ENCODE data around the gene CSKMT. TPM values are rescaled to one million over a fixed set of nuclear protein-coding genes. Genes with fewer than 3 reads are reported as not detected.

CSKMT gene
- total RNA-seq, 1 donor from 2014 or later, result 28.7 TPM

DNA sequence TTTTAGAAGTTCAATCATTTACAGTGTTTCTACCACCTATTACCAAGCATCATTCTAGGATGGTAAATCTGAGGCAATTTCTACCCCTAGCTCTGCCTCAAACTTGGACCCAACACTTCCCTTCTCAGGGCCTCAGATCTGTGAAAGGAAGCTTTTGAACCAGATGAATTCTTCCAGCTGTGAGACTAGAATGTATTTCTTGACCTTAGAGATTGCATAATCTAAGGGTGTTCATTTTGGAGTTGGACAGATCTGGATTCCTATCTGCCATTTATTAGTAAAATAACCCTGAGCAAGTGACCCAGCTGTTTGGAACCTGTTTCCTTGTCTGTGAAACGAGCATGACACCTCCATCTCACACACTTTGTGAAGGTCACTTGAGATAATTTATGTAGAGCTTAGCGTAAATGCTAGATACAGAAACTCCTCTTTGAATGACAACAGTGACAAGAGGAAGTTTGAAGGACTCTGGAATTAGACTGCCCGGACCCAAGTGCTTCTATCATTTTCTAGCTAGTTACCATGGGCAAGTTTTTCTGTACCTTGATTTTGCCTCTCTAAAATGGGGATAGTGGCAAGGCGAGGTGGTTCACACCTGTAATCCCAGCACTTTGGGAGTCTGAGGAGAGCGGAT, 8.2 kb upstream of the CSKMT start:
- H3K27me3 ChIP-seq, result no peaks in the 10 kb centered on the region
- TF ChIP-seq POLR2A (IDR thresholded peaks at IDR 0.05) (no peak), POLR2AphosphoS5 (IDR thresholded peaks at IDR 0.05; ENCODE audit: insufficient read depth in 1 of 2, low read depth in 1 of 2) (no peak), CTCF (IDR thresholded peaks at IDR 0.05) (no peak)
- no peak for DNase-seq (ENCODE audit: extremely low spot score in 2 of 2)
- H3K27ac ChIP-seq, result no peak overlapping the region
- intact Hi-C loops (cut with DNase I), result no loop called here
- no peaks in the 10 kb centered on the region for H3K36me3 ChIP-seq
- no peaks in the 10 kb centered on the region for H3K9me3 ChIP-seq
- H3K4me3 ChIP-seq, result no peak overlapping the region
- H3K4me1 ChIP-seq, result peaks cover 9% of the 10 kb centered on the region

DNA sequence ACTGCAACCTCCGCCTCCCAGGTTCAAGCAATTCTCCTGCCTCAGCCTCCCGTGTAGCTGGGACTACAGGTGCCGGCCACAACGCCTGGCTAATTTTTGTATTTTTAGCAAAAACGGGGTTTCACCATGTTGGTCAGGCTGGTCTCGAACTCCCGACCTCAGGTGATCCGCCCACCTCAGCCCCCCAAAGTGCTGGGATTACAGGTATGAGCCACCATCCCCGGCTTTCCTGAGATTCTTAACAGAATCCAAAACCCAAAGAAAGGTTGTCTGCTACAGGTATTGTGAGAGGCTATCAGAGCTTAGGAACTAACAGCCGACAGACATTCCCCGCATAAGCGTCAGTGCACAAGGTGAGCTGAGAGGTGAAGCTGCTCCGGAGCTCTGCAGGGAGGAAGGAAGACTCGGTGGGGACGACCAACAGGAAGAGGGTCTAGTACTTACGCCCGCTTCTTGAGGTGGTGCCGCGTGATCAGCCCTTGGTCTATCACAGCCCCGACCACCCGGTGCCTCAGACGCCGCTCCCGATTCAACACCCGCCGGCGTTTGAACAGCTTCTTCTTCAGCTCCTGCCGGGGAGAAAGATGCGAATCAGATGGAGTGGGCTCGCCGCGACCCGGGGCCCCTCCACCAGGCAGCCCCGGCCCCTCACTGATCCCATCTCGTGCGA, 572 bp upstream of the CSKMT start:
- no peaks in the 10 kb centered on the region for H3K27me3 ChIP-seq
- H3K36me3 ChIP-seq, result peaks cover 0 to 12% of the 10 kb centered on the region in 2 donors
- DNase-seq (ENCODE audit: extremely low spot score in 2 of 2), result no peak
- TF ChIP-seq POLR2A (IDR thresholded peaks at IDR 0.05) (no peak), CTCF (IDR thresholded peaks at IDR 0.05) (no peak), POLR2AphosphoS5 (IDR thresholded peaks at IDR 0.05; ENCODE audit: insufficient read depth in 1 of 2, low read depth in 1 of 2) (no peak)
- no peaks in the 10 kb centered on the region for H3K9me3 ChIP-seq
- H3K4me3 ChIP-seq, result peak overlapping the region; percentile 72 to 96
- peaks cover 34% of the 10 kb centered on the region for H3K4me1 ChIP-seq
- intact Hi-C loops (cut with DNase I), result no loop called here
- peak overlapping the region; percentile 68 for H3K27ac ChIP-seq

- Histone ChIP-seq H3K4me3 (peak overlapping the region; percentile 72 to 96), H3K9me3 (no peaks in the 10 kb centered on the region), H3K27me3 (no peaks in the 10 kb centered on the region), H3K4me1 (peaks cover 46% of the 10 kb centered on the region), H3K27ac (peak overlapping the region; percentile 80), H3K36me3 (peaks cover 0 to 12% of the 10 kb centered on the region in 2 donors)
- intact Hi-C loops (cut with DNase I), result no loop called here
- no peak for TF ChIP-seq POLR2A (IDR thresholded peaks at IDR 0.05)
- no peak for TF ChIP-seq CTCF (IDR thresholded peaks at IDR 0.05)
- no peak for TF ChIP-seq POLR2AphosphoS5 (IDR thresholded peaks at IDR 0.05; ENCODE audit: insufficient read depth in 1 of 2, low read depth in 1 of 2)
- DNase-seq (ENCODE audit: extremely low spot score in 2 of 2), result no peak
These were observed 617 bp downstream of the CSKMT start for GRCh38 chr11:62665599-62666258.

- Histone ChIP-seq H3K27me3 (no peaks in the 10 kb centered on the region), H3K9me3 (no peaks in the 10 kb centered on the region), H3K4me1 (peaks cover 49% of the 10 kb centered on the region), H3K27ac (peak overlapping the region; percentile 80), H3K4me3 (peak overlapping the region; percentile 72 to 96), H3K36me3 (peaks cover 0 to 12% of the 10 kb centered on the region in 2 donors)
- no peak for TF ChIP-seq POLR2A (IDR thresholded peaks at IDR 0.05)
- TF ChIP-seq POLR2AphosphoS5 (IDR thresholded peaks at IDR 0.05; ENCODE audit: insufficient read depth in 1 of 2, low read depth in 1 of 2), result no peak
- TF ChIP-seq CTCF (IDR thresholded peaks at IDR 0.05), result no peak
- DNase-seq (ENCODE audit: extremely low spot score in 2 of 2), result no peak
- intact Hi-C loops (cut with DNase I), result no loop called here
These were observed 1.3 kb downstream of the CSKMT start for GRCh38 chr11:62666259-62666926.
